ENCODE measurements around the gene DPP4.
A peak's percentile ranks its signal among the peaks of the same experiment; 100 is the strongest.

Gene DPP4

GRCh38 chr2:162073888-162074631 is at the start of gene DPP4:
DPP4 (minus strand) TSS chr2:162074215; CDS start chr2:162073981, 234 bp downstream.
- no peak for DNase-seq

- DNase-seq: no peak
These were observed 44.4 kb upstream of the DPP4 start for GRCh38 chr2:162118166-162119031.

- DNase-seq: no peak
These were observed 42.3 kb upstream of the DPP4 start for GRCh38 chr2:162116352-162116751.

- DNase-seq: no peak
These were observed 41.1 kb upstream of the DPP4 start for GRCh38 chr2:162115076-162115475.

- no peak for DNase-seq
These were observed 40.3 kb upstream of the DPP4 start for GRCh38 chr2:162114271-162114670.

- DNase-seq: no peak
These were observed 39.8 kb upstream of the DPP4 start for GRCh38 chr2:162113776-162114168.

GRCh38 chr2:162113088-162113775 is 39.2 kb upstream of the DPP4 start:
- DNase-seq: no peak

- DNase-seq: no peak
These were observed 38.2 kb upstream of the DPP4 start for GRCh38 chr2:162111958-162112850.

GRCh38 chr2:162107361-162107901 is 33.4 kb upstream of the DPP4 start:
- no peak for DNase-seq

- no peak for DNase-seq
These were observed 32.7 kb upstream of the DPP4 start for GRCh38 chr2:162106746-162107145.

GRCh38 chr2:162106146-162106551 is 32.1 kb upstream of the DPP4 start:
- DNase-seq: no peak

- peak; percentile 83 for DNase-seq
These were observed 29.5 kb upstream of the DPP4 start for GRCh38 chr2:162103443-162104009.

- no peak for DNase-seq
These were observed 26.6 kb upstream of the DPP4 start for GRCh38 chr2:162100579-162100978.

- no peak for DNase-seq
These were observed 25.8 kb upstream of the DPP4 start for GRCh38 chr2:162099836-162100235.

- DNase-seq: no peak
These were observed 18.9 kb upstream of the DPP4 start for GRCh38 chr2:162092658-162093556.

GRCh38 chr2:162092008-162092390 is 18.0 kb upstream of the DPP4 start:
- no peak for DNase-seq

- DNase-seq: no peak
These were observed 17.5 kb upstream of the DPP4 start for GRCh38 chr2:162091325-162092007.

GRCh38 chr2:162090109-162090508 is 16.1 kb upstream of the DPP4 start:
- no peak for DNase-seq

- no peak for DNase-seq
These were observed 12.9 kb upstream of the DPP4 start for GRCh38 chr2:162086904-162087303.
